ENCODE results near the gene GLRA3.

DNA sequence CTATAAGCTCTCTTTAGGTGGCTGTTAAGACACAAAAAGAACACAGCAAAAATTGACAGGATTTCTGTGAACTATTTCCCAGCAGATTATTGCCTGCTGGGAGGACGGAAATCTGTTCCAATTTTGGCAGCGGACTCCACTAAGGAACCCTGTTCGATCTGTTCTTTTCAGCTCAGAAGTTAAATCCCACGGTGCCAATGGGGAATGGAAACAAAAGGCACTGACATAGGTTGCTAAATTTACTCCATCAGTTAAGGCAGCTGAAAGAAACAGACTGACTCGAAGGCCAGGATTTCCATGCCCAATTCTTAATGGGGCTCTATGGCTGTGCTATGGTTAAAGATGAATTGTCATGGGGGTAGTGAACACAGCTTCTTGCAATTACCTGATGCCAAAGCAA is 180.2 kb downstream of the GLRA3 start:
- TF ChIP-seq, protein P1, sequence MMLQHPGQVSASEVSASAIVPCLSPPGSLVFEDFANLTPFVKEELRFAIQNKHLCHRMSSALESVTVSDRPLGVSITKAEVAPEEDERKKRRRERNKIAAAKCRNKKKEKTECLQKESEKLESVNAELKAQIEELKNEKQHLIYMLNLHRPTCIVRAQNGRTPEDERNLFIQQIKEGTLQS (IDR thresholded peaks at IDR 0.05; ENCODE audit: insufficient read depth, low read depth, low read length) = no peak
- no peak for TF ChIP-seq EZH2 (IDR thresholded peaks at IDR 0.05; ENCODE audit: low read depth, low read length, severe bottlenecking)
- no peak for TF ChIP-seq RFX5 (IDR thresholded peaks at IDR 0.05; ENCODE audit: borderline replicate concordance, low read depth, low read length)
- TF ChIP-seq KDM4A (IDR thresholded peaks at IDR 0.05; ENCODE audit: low read depth, low read length, severe bottlenecking) = no peak
- TF ChIP-seq SUZ12 (IDR thresholded peaks at IDR 0.05; ENCODE audit: low read length) = no peak
- TF ChIP-seq RAD21 (IDR thresholded peaks at IDR 0.05 in 1 of 2, conservative IDR thresholded peaks at IDR 0.05 in 1 of 2; ENCODE audit: low read depth in 2 of 2, low read length in 2 of 2) = no peak
- TF ChIP-seq POLR2A (IDR thresholded peaks at IDR 0.05; ENCODE audit: control extremely low read depth in 1 of 2, low read depth in 2 of 2, low read length in 2 of 2) = no peak
- no peak for TF ChIP-seq BCL11A (IDR thresholded peaks at IDR 0.05; ENCODE audit: low read depth in 2 of 2, low read length in 2 of 2)
- no peak for TF ChIP-seq SIN3A (conservative IDR thresholded peaks at IDR 0.05 in 1 of 2, IDR thresholded peaks at IDR 0.05 in 1 of 2; ENCODE audit: low read depth in 1 of 2, low read length in 2 of 2)
- no peak for TF ChIP-seq MAX (IDR thresholded peaks at IDR 0.05)
- TF ChIP-seq CTCF (IDR thresholded peaks at IDR 0.05; ENCODE audit: control extremely low read depth in 1 of 3, insufficient read depth in 1 of 3, low read depth in 1 of 3, low read length in 3 of 3) = no peak
- no peak for TF ChIP-seq ATF2 (IDR thresholded peaks at IDR 0.05; ENCODE audit: low read length)
- no peak for TF ChIP-seq POLR2AphosphoS5 (IDR thresholded peaks at IDR 0.05; ENCODE audit: low read depth, low read length)

All from H1 (cell line).